NCI-H1694 (cell line): ENCODE measurements around the gene MRAP.

Experiments
- DNase-seq: peaks from one replicate; lab custom pipeline; 2025; lab: John Stamatoyannopoulos, UW

Gene MRAP

DNA sequence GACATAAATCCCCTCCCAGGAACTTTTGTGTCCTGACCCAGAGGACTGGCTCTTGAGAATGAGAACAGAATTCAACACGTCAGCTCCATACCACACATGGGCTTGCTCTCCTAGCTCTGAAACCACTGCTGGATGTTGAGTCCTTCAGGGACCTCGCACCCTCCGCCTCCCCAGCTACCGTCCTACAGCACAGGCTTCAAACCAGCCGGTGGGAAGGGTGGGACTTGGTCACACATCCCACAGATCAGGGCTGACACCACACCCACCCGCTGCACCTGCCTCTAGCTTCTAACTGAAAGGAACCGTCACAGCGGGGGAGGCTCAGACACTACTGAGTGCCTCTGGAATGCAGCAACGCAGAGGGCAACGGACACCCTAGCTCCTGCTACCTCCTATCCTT, 24.0 kb downstream of the MRAP start:
- no peak for DNase-seq

GRCh38 chr21:32325706-32326105, 27.1 kb downstream of the MRAP start:
- DNase-seq, result no peak

DNA sequence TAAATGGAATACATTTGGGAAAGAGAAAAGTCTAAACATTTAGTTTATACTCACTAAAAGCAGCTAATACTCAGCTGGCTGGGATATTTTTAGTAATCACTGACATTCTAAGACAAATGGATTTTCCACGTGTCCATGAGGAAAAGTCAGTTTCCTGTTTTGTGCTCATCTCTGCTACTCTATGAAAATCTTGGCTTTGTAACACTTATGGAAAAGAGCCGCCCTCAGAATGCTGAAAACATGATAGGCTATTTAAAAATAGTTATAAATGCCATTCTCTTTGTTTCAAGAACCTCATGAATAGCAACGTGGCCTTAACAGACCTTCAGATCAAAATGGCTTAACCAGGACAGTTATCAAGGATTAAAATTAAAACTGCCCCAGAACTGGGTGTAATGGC, 29.9 kb downstream of the MRAP start:
- DNase-seq, result no peak

GRCh38 chr21:32329331-32329730, 30.7 kb downstream of the MRAP start:
- DNase-seq, result no peak

DNA sequence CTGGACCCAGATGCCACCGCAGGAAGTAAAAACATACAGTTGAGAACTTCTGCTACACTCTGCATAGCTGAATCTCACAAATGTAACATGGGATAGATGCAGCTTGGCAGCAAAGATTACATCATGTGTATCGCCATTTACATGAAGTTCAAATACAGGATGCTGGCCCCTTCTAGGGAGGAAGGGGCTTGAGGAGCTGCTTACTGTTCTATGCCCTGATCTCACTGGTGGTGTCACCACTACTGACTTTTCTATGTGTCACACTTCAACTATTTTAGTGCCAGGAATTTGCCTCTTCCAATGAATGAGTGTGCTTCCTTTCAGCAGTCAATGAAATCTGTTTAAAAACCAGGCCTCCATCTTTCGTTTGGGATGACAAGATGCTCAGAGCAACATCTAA, 31.1 kb downstream of the MRAP start:
- DNase-seq, result no peak

- DNase-seq, result no peak
These were observed 32.2 kb downstream of the MRAP start for GRCh38 chr21:32330784-32331311.

- no peak for DNase-seq
These were observed 33.0 kb downstream of the MRAP start for GRCh38 chr21:32331444-32332305.

DNA sequence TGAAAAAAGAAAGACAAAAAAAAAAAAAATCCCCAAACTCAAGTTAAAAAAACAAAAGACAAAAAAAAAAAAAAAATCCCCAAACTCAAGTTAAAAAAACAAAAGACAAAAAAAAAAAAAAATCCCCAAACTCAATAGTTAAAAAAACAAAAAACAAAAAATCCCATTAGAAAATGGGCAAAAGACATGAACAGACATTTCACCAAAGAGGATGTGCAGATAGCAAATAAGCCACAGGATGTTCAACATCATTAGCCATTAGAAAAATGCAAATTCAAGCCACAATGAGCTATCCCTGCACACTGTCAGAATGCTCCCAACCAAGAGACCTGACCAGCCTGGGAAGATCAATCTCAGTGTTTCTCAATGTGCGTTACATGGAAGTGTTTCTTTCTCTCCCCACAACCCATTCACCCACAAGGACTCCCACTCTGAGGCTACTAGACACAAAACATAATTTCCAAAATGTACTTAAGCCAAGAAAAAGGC, 33.9 kb downstream of the MRAP start:
- no peak for DNase-seq

DNA sequence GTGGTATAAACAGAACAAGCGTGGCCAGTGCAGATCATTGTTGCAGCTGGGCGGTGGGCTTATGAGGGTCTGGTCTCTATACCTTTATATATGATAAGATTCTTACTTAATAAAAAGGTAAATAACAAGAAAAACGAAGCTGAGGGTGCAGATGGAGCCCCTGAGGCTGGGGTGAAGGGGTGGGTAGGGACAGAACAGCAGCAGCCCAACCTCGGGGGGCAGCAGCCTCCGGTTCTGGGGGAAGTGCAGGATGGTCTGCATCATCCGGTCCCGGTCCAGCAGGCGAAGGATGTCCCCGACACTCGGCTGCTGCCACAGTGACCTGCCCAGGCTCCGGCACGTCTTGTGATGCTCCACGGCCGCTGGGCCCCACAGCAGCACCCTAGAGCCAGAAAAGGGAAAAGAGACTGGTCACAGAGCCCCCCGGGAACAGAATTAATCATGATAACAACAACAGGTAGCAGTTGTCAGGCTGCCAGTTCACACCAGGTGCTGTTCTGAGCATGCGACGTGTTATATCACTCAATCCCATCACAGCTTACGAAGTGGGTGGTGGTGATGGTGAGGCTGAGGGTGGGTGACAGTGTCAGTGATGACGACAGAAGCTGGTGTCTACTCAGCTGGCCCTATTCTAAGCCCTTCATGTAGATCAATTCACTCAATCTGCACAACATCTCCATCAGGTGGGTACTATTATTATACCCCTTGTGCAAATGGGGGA, 35.5 kb downstream of the MRAP start:
- no peak for DNase-seq

GRCh38 chr21:32334980-32335531, 36.4 kb downstream of the MRAP start:
- DNase-seq, result peak; percentile 97

- peak; percentile 61 for DNase-seq
These were observed 37.2 kb downstream of the MRAP start for GRCh38 chr21:32335601-32336575.

DNA sequence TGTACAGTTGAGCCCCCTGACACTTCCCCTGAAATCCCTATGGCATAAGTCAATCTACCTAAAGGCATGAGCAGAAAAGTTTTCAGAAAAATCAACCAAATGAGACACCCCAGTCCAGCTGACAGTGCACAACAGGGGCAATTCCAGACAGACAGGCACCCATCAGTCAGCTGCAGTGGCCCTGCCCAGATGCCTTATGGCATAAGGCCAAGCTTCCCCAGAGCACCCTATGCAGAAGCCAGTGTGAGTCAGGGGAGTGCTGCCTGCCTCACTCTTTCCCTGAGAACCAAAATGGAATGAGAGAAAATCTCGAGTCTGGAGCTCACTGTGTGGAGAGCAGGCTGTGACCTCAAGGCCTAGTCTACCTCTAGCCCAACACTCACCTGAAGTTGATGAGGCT, 38.1 kb downstream of the MRAP start:
- DNase-seq, result peak; percentile 88

DNA sequence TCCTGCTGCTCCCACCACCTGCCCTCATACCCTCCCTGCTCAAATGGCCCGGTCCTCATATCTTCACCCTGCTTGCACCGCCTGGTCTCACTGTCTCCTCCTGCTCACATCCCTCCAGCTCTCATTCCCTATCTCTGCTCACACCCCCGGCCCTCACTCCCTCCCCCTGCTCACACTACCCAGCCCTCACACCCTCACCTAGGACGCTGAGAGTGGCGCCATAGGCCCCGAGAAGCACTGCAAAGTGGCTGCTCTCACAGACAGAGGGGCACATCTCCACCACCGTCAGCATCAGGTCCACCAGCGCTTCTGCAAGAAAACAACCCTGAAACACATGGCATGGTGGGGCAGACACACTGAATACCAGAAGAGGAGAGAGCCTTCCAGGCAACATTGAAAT, 38.6 kb downstream of the MRAP start:
- no peak for DNase-seq

GRCh38 chr21:32338209-32338921, 39.7 kb downstream of the MRAP start:
- DNase-seq, result no peak

- no peak for DNase-seq
These were observed 42.5 kb downstream of the MRAP start for GRCh38 chr21:32340863-32341848.

GRCh38 chr21:32346951-32347350, 48.3 kb downstream of the MRAP start:
- no peak for DNase-seq

- no peak for DNase-seq
These were observed 48.7 kb downstream of the MRAP start for GRCh38 chr21:32347351-32347750.

DNA sequence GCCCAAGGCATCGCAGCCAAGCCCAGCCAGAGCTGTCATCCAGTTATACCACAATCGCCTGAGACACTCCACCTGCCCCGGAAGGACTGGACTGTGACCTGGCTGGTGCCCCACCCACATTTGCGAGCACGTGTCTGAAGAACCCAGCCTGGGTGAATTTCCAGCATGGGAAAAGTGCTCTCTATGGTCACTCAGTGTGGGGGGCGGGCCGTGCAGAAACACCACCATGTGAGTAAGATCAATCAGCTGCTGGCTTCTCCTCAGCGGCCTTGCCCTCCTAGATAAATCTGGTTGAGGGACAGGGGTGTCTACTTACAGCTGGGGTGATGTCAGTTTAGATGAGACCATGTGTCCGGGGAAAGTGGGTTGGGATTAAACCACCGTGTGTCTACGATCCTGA, 49.3 kb downstream of the MRAP start:
- DNase-seq, result no peak

DNA sequence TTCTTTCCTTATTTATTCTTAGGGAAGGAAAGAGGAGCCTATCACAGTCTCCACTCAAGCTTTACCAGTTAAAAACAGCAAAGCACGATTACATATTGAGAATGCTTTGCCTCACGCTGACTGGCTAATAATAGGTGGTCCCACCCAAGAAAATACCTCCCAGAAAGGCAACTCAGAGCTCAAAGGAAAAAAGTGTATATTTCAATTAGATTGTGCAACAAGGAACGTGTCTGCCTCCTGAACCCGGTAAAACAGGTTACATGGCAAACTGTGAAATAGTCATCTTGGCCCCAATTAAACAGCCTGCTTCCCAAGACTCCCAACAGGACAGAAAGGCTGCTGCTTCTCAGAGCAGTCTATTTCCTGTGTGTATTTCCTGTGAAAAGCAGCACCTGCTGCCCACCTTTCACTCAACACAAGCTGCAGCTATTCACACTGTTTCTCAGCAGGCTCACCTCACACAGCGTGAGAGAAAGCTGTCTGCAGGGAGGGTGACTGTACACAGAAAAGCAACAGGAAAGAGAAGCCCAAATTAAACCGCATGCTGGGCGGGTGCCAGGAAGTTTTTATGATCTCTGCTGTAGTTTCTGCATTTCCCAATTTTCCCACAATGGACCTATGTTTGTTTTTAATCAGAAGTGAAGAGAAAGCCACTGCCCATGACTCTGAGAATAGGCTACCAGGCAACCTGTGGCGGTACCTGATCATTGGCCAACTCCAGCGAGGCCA, 50.1 kb downstream of the MRAP start:
- DNase-seq, result no peak
